ENCODE results near the gene THRA. TPM values are rescaled to one million over a fixed set of nuclear protein-coding genes. Genes with fewer than 3 reads are reported as not detected.

Gene THRA
- total and polyA plus RNA-seq, 2 of the 8 experiments (the other 6 are each of a cell fraction or from before 2014, with no cell fraction given), result 6.4 to 10.2 TPM

GRCh38 chr17:40099619-40100418 is 37.1 kb downstream of the THRA start (continued):
- no peak for TF ChIP-seq JUN (IDR thresholded peaks at IDR 0.05; ENCODE audit: low read depth, low read length)
- no peak for TF ChIP-seq BCL11A (IDR thresholded peaks at IDR 0.05; ENCODE audit: low read depth in 2 of 2, low read length in 2 of 2)
- TF ChIP-seq RBBP5 (IDR thresholded peaks at IDR 0.05; ENCODE audit: borderline replicate concordance, low read depth, low read length), result no peak
- TF ChIP-seq HDAC6 (IDR thresholded peaks at IDR 0.05; ENCODE audit: low read depth, low read length), result no peak
- no peak for TF ChIP-seq EGR1 (IDR thresholded peaks at IDR 0.05; ENCODE audit: borderline replicate concordance, low read depth, low read length)
- TF ChIP-seq RXRA (IDR thresholded peaks at IDR 0.05; ENCODE audit: insufficient read depth, low read depth, low read length), result no peak

All from H1 (cell line).